K562 (cell line): ENCODE measurements around the gene GAPDH. TPM values are rescaled to one million over a fixed set of nuclear protein-coding genes. Genes with fewer than 3 reads are reported as not detected.

Source experiments
- CAMTA2 ChIP-seq: fragments of 250-450 bp; sonication (Bioruptor Pico); conservative IDR thresholded peaks from 2 replicates; pipeline ENCODE4 v1.5.1; 2022
- CEBPG ChIP-seq, 3 experiments: fragments of 200-800 bp in 1 of 3; sonication (Bioruptor generic) in 1 of 3; sonication (generic) in 1 of 3; formaldehyde crosslinking in 1 of 3; IDR thresholded peaks in 2 of 3; conservative IDR thresholded peaks in 1 of 3; 2 replicates each; pipeline versions ENCODE4 v1.6.1 to v1.8.0; 2016 to 2022; ENCODE audit warnings: missing compliant biosample characterization in 2 of 3, missing genetic modification characterization in 2 of 3, mild to moderate bottlenecking in 1 of 3, missing genetic modification reagents in 1 of 3
- MAFK ChIP-seq: IDR thresholded peaks from 2 replicates; pipeline ENCODE4 v1.6.1; 2011; ENCODE audit warnings: low read length, improper control_type of control experiment
- NCOA2 ChIP-seq, 2 experiments: fragments of 450-650 bp; IDR thresholded peaks; 2 replicates each; pipeline ENCODE4 v1.6.1; 2018; ENCODE audit warnings: mild to moderate bottlenecking in 2 of 2, moderate library complexity in 1 of 2; ENCODE audit not compliant: partially characterized antibody in 2 of 2
- NFATC3 ChIP-seq: fragments of 450-650 bp; IDR thresholded peaks from 2 replicates; pipeline ENCODE4 v1.6.1; 2017; ENCODE audit warnings: mild to moderate bottlenecking
- NKRF ChIP-seq: fragments of 450-650 bp; IDR thresholded peaks from 2 replicates; pipeline ENCODE4 v1.6.1; 2016; ENCODE audit warnings: borderline replicate concordance
- RUNX1 ChIP-seq: sonication (generic); IDR thresholded peaks from 2 replicates; pipeline ENCODE4 v1.6.1; 2016; ENCODE audit warnings: antibody characterized with exemption, low read depth
- XRCC5 ChIP-seq: fragments of 200-400 bp; formaldehyde crosslinking; IDR thresholded peaks from 2 replicates; pipeline ENCODE4 v1.6.1; 2017; ENCODE audit warnings: low read depth, mild to moderate bottlenecking, low read length
- ZNF277 ChIP-seq: fragments of 250-450 bp; sonication (Bioruptor Pico); IDR thresholded peaks from 2 replicates; pipeline ENCODE4 v1.8.0; 2022; ENCODE audit warnings: inconsistent platforms, mild to moderate bottlenecking, moderate library complexity, borderline replicate concordance
- ZNF407 ChIP-seq: fragments of 450-650 bp; IDR thresholded peaks from 2 replicates; pipeline ENCODE4 v1.6.1; 2016; ENCODE audit warnings: low read depth
- ZNF551 ChIP-seq: fragments of 250-450 bp; sonication (Bioruptor Pico); IDR thresholded peaks from 2 replicates; pipeline ENCODE4 v1.5.0; 2021; ENCODE audit warnings: mild to moderate bottlenecking, moderate library complexity
- polyA plus RNA-seq, 8 experiments: library from polyadenylated mRNA; depleted of rRNA in 4 of 8; stranded (reverse) in 5 of 8; unstranded in 3 of 8; fragments of >200 nt; fragmentation: Nextera tagmentation in 2 of 8; fragmentation: Illumina TruSeq in 1 of 8; extraction: Ambion mirVana in 2 of 8; extraction: Trizol in 1 of 8; gene quantifications; 2 replicates each; pipeline versions ENCODE4 v1.2.1 to v1.2.3, GENCODE V29; 2011 to 2014; ENCODE audit warnings: inconsistent platforms in 1 of 8, missing spikeins in 1 of 8
- total RNA-seq, 7 experiments: library from RNA; depleted of rRNA in 6 of 7; stranded (reverse); fragments of >200 nt in 6 of 7; fragmentation: Illumina TruSeq in 2 of 7; extraction: Trizol in 2 of 7; gene quantifications; 2 replicates each; pipeline versions ENCODE4 v1.2.1 to v1.2.3, GENCODE V29; 2011 to 2021; ENCODE audit warnings: low replicate concordance in 1 of 7
- TF ChIP-seq, protein P1 (sequence below): fragments of 250-450 bp; sonication (Bioruptor Pico); IDR thresholded peaks from 2 replicates; pipeline ENCODE4 v1.8.0; 2022; ENCODE audit warnings: inconsistent platforms

Gene GAPDH
- total and polyA plus RNA-seq, 9 of the 15 experiments (the other 6 are each of a cell fraction or from before 2014, with no cell fraction given): 2,206 to 6,793 (median 4,217) TPM

DNA sequence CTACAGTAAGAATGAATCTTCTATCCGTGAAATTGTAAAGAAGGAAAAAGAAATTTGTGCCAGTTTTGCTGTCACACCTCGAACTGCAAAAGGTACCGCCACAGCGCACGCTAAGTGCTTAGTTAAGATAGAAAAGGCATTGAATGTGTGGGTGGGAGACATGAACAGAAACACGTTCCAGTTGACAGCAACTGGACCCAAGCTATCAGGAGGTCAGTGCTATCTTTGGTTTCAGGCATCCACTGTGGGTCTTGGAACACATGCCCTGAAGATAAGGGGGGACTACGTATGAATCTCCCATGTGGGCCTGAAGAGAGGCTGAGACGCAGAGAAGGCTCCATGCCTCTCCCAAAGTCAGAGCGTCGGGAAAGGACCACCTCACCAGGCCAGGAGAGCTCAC lies 11.7 kb downstream of the GAPDH start (continued):
- no peak for TF ChIP-seq ZNF407
- TF ChIP-seq NKRF: no peak
- no peak for TF ChIP-seq NFATC3
- TF ChIP-seq ZNF277: no peak
- TF ChIP-seq ZNF551 (CRISPR knock-in tag): no peak
- TF ChIP-seq NCOA2 (IDR thresholded peaks at IDR 0.05; ENCODE audit: partially characterized antibody in 2 of 2): no peak
- TF ChIP-seq CEBPG (CRISPR knock-in tag; IDR thresholded peaks at IDR 0.05): no peak
- no peak for TF ChIP-seq CEBPG (tag; conservative IDR thresholded peaks at IDR 0.05 in 1 of 2, IDR thresholded peaks at IDR 0.05 in 1 of 2)
- TF ChIP-seq RUNX1: no peak
- TF ChIP-seq MAFK: no peak
- no peak for TF ChIP-seq XRCC5
- TF ChIP-seq, protein P1, sequence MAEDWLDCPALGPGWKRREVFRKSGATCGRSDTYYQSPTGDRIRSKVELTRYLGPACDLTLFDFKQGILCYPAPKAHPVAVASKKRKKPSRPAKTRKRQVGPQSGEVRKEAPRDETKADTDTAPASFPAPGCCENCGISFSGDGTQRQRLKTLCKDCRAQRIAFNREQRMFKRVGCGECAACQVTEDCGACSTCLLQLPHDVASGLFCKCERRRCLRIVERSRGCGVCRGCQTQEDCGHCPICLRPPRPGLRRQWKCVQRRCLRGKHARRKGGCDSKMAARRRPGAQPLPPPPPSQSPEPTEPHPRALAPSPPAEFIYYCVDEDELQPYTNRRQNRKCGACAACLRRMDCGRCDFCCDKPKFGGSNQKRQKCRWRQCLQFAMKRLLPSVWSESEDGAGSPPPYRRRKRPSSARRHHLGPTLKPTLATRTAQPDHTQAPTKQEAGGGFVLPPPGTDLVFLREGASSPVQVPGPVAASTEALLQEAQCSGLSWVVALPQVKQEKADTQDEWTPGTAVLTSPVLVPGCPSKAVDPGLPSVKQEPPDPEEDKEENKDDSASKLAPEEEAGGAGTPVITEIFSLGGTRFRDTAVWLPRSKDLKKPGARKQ (CRISPR knock-in tag): no peak
- no peak for TF ChIP-seq CAMTA2 (CRISPR knock-in tag)
